ENCODE measurements around the gene GPS1.

DNA sequence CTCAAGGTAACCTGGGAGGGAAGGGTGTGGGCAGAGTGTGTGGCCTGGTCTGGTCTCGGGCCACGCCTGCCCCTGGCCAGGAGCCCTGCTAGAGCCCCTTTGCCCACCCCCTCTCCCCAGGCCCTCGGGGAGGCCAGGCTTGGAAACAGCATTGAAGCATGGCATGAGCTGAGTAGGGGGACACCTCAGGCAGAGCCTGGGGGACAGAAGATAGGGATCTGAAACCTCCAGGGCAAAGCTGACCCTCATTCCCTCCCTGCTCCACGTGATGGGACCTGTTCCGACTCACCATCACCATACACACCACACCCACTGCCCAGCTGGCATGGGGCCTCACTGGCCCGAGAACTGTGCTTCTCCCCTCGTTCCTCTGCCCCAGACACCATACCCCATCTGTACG is 2.6 kb upstream of the GPS1 start:
- TF ChIP-seq, protein P1, sequence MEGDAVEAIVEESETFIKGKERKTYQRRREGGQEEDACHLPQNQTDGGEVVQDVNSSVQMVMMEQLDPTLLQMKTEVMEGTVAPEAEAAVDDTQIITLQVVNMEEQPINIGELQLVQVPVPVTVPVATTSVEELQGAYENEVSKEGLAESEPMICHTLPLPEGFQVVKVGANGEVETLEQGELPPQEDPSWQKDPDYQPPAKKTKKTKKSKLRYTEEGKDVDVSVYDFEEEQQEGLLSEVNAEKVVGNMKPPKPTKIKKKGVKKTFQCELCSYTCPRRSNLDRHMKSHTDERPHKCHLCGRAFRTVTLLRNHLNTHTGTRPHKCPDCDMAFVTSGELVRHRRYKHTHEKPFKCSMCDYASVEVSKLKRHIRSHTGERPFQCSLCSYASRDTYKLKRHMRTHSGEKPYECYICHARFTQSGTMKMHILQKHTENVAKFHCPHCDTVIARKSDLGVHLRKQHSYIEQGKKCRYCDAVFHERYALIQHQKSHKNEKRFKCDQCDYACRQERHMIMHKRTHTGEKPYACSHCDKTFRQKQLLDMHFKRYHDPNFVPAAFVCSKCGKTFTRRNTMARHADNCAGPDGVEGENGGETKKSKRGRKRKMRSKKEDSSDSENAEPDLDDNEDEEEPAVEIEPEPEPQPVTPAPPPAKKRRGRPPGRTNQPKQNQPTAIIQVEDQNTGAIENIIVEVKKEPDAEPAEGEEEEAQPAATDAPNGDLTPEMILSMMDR (IDR thresholded peaks at IDR 0.05): no peak
- TF ChIP-seq POLR2A (IDR thresholded peaks at IDR 0.05): no peak
